Middle frontal gyrus (tissue), 1 donor: Measurements from ENCODE around the gene ZBTB1.
"Not testable (repeated sequence)": the region's sequence is repeated elsewhere in the genome, so short reads cannot be mapped to it uniquely, and the experiment has no call there.

Experiments used
- DNase-seq: peaks from one replicate; pipeline ENCODE4 v3.0.0-alpha.2; 2015; ENCODE audit warnings: low spot score; ENCODE audit errors: extremely low spot score

The ZBTB1 gene

GRCh38 chr14:64525354-64525753, 20.8 kb downstream of the ZBTB1 start:
- no peak for DNase-seq

GRCh38 chr14:64531567-64531966, 27.0 kb downstream of the ZBTB1 start:
- DNase-seq: no peak

GRCh38 chr14:64536488-64537245, 32.1 kb downstream of the ZBTB1 start:
- no peak for DNase-seq

- DNase-seq: peak; percentile 96
These were observed 35.9 kb downstream of the ZBTB1 start, which contains the start of gene HSPA2 for GRCh38 chr14:64540208-64541202. Gene HSPA2, plus strand, starts transcription at chr14:64540741. Its CDS starts 109 bp downstream, at chr14:64540850.

GRCh38 chr14:64541261-64541971, 36.8 kb downstream of the ZBTB1 start:
- DNase-seq: no peak

GRCh38 chr14:64541972-64542835, 37.6 kb downstream of the ZBTB1 start:
- no peak for DNase-seq

- no peak for DNase-seq
These were observed 38.2 kb downstream of the ZBTB1 start for GRCh38 chr14:64542836-64543201.

- DNase-seq: no peak
These were observed 40.2 kb downstream of the ZBTB1 start for GRCh38 chr14:64544607-64545312.

- DNase-seq: no peak
These were observed 44.4 kb downstream of the ZBTB1 start for GRCh38 chr14:64549016-64549415.

- DNase-seq: no peak
These were observed 45.4 kb downstream of the ZBTB1 start, which contains the start of gene PPP1R36 for GRCh38 chr14:64549791-64550620. Gene PPP1R36, plus strand, starts transcription at chr14:64549961. Its CDS starts 37 bp downstream, at chr14:64549998.

- DNase-seq: no peak
These were observed 46.2 kb downstream of the ZBTB1 start for GRCh38 chr14:64550621-64551333.

GRCh38 chr14:64554556-64554955, 50.0 kb downstream of the ZBTB1 start:
- no peak for DNase-seq

GRCh38 chr14:64556526-64556925, 52.0 kb downstream of the ZBTB1 start:
- no peak for DNase-seq

GRCh38 chr14:64558216-64558615, 53.6 kb downstream of the ZBTB1 start:
- not testable (repeated sequence) for DNase-seq

GRCh38 chr14:64561631-64562030, 57.1 kb downstream of the ZBTB1 start:
- no peak for DNase-seq

GRCh38 chr14:64562436-64562835, 57.9 kb downstream of the ZBTB1 start:
- no peak for DNase-seq

GRCh38 chr14:64563696-64564095, 59.1 kb downstream of the ZBTB1 start:
- no peak for DNase-seq

GRCh38 chr14:64566651-64567122, 62.1 kb downstream of the ZBTB1 start:
- DNase-seq: no peak
